Measurements from ENCODE around the gene COPS6. TPM values are rescaled to one million over a fixed set of nuclear protein-coding genes. Genes with fewer than 3 reads are reported as not detected.

COPS6 gene
- total RNA-seq, result 80.1 to 111 TPM (median 83.1 TPM) in 3 replicates
- long read RNA-seq, transcript COPS6-201 (10 exons, 1,432 nt), result major isoform, 183 of 202 reads
- long read RNA-seq, partial matches to known transcripts, result 3 of 202 reads
- long read RNA-seq, other reads (novel, unspliced or antisense), result 13 of 202 reads

DNA sequence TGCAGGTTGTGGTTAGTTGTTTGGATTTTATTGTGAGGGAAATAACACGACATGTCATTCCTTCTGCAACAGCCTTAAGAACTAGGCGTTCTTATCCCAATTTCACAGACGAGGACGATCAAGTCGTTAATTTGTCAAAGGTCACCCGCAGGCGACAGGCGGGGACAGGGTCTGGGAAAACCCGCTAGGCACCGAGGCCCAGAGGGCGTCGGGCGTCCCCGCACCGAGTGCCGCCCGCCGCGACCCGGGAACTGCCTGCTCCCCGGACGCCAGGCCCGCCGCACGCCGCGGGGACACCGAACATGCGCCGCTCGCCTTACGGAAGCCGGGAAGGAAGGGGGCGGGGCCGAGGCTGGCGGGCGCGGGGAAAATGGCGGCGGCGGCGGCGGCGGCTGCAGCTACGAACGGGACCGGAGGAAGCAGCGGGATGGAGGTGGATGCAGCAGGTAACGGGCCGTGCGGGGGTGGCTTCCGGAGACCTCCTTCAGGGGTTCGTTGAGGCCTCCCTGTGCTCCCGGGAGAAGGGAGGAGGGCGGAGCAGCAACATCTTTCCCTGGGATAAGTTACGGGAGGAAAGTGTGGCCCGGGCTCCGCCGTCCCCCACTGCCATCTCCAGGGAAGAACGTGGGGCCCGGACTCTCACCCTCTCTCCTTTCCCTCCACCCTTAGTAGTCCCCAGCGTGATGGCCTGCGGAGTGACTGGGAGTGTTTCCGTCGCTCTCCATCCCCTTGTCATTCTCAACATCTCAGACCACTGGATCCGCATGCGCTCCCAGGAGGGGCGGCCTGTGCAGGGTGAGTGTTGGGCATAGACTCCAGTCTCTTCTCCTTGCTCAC, at the start of gene COPS6:
Gene COPS6 (plus strand): TSS at position 349 of the 837 bp plus-strand sequence. CDS start 22 bp downstream, at position 371.
- DNase-seq (ENCODE audit: low spot score), result no peak
- Mint-ChIP-seq H3K36me3 (ENCODE audit: low read depth) (peaks cover 27% of the 10 kb centered on the region), H3K4me1 (ENCODE audit: low read depth) (peaks cover 31% of the 10 kb centered on the region), H3K27ac (ENCODE audit: unreplicated experiment) (peak within 1 kb of the TSS; percentile 83), H3K27me3 (ENCODE audit: low read depth) (no peaks in the 10 kb centered on the region), H3K4me3 (ENCODE audit: unreplicated experiment) (peak within 1 kb of the TSS; percentile 92), H3K9me3 (ENCODE audit: low read depth) (no peaks in the 10 kb centered on the region)
- TF ChIP-seq, protein P1, sequence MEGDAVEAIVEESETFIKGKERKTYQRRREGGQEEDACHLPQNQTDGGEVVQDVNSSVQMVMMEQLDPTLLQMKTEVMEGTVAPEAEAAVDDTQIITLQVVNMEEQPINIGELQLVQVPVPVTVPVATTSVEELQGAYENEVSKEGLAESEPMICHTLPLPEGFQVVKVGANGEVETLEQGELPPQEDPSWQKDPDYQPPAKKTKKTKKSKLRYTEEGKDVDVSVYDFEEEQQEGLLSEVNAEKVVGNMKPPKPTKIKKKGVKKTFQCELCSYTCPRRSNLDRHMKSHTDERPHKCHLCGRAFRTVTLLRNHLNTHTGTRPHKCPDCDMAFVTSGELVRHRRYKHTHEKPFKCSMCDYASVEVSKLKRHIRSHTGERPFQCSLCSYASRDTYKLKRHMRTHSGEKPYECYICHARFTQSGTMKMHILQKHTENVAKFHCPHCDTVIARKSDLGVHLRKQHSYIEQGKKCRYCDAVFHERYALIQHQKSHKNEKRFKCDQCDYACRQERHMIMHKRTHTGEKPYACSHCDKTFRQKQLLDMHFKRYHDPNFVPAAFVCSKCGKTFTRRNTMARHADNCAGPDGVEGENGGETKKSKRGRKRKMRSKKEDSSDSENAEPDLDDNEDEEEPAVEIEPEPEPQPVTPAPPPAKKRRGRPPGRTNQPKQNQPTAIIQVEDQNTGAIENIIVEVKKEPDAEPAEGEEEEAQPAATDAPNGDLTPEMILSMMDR (IDR thresholded peaks at IDR 0.05), result no peak

- Mint-ChIP-seq H3K27ac (ENCODE audit: unreplicated experiment) (no peak overlapping the region), H3K27me3 (ENCODE audit: low read depth) (no peaks in the 10 kb centered on the region), H3K4me1 (ENCODE audit: low read depth) (peaks cover 9% of the 10 kb centered on the region), H3K36me3 (ENCODE audit: low read depth) (peaks cover 13% of the 10 kb centered on the region), H3K4me3 (ENCODE audit: unreplicated experiment) (no peak overlapping the region), H3K9me3 (ENCODE audit: low read depth) (no peaks in the 10 kb centered on the region)
- TF ChIP-seq, protein P1 (IDR thresholded peaks at IDR 0.05), result no peak
- no peak for DNase-seq (ENCODE audit: low spot score)
Observed at GRCh38 chr7:100040575-100040974, 48.2 kb upstream of the COPS6 start.

DNA sequence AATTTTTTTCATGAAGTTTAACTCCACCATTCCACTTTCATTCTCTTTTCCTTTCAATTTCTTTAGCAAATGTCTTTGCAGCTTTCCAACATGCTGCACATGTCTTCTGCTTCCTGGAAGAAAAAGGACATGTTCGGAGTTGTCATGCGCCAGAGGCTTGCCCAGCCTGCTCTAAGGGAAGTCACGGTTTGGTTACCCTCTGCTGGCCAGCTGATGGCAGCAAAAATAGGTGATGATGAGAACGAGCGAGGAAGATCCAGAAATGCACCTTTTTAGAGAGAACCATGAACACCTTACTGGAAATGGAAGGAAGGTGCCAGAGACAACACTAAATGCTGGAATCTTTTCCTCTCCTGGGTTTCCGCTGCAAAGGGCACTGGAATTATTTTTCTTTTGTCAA, 44.1 kb upstream of the COPS6 start:
- Mint-ChIP-seq H3K4me1 (ENCODE audit: low read depth) (peaks cover 4% of the 10 kb centered on the region), H3K27me3 (ENCODE audit: low read depth) (no peaks in the 10 kb centered on the region), H3K9me3 (ENCODE audit: low read depth) (no peaks in the 10 kb centered on the region), H3K4me3 (ENCODE audit: unreplicated experiment) (no peak overlapping the region), H3K27ac (ENCODE audit: unreplicated experiment) (no peak overlapping the region), H3K36me3 (ENCODE audit: low read depth) (no peaks in the 10 kb centered on the region)
- DNase-seq (ENCODE audit: low spot score), result no peak
- TF ChIP-seq, protein P1 (IDR thresholded peaks at IDR 0.05), result no peak

GRCh38 chr7:100048680-100049079, 40.1 kb upstream of the COPS6 start:
- no peak for DNase-seq (ENCODE audit: low spot score)

More at GRCh38 chr7:100048680-100049079, 40.1 kb upstream of the COPS6 start:
- H3K36me3 Mint-ChIP-seq (ENCODE audit: low read depth), result peaks cover 2% of the 10 kb centered on the region
- H3K4me1 Mint-ChIP-seq (ENCODE audit: low read depth), result peaks cover 18% of the 10 kb centered on the region
- no peaks in the 10 kb centered on the region for H3K27me3 Mint-ChIP-seq (ENCODE audit: low read depth)
- TF ChIP-seq, protein P1 (IDR thresholded peaks at IDR 0.05), result no peak
- peak overlapping the region; percentile 27 for H3K27ac Mint-ChIP-seq (ENCODE audit: unreplicated experiment)
- H3K4me3 Mint-ChIP-seq (ENCODE audit: unreplicated experiment), result peak overlapping the region; percentile 45
- no peaks in the 10 kb centered on the region for H3K9me3 Mint-ChIP-seq (ENCODE audit: low read depth)
